ENCODE results near the gene TPSB2. TPM values are rescaled to one million over a fixed set of nuclear protein-coding genes. Genes with fewer than 3 reads are reported as not detected.
"Not testable (repeated sequence)": the region's sequence is repeated elsewhere in the genome, so short reads cannot be mapped to it uniquely, and the experiment has no call there.

The TPSB2 gene
- total RNA-seq, 2 experiments from 2014 or later: not detected

GRCh38 chr16:1185460-1186207, 44.4 kb downstream of the TPSB2 start:
- H3K4me1 Mint-ChIP-seq (ENCODE audit: low read depth); H3K27me3 Mint-ChIP-seq (ENCODE audit: low read depth); POLR2A ChIA-PET; H3K36me3 Mint-ChIP-seq (ENCODE audit: low read depth); H3K9me3 Mint-ChIP-seq (ENCODE audit: insufficient read depth); H3K27ac Mint-ChIP-seq; CTCF ChIA-PET; ATAC-seq; H3K4me3 Mint-ChIP-seq; DNase-seq: not testable (repeated sequence)

DNA sequence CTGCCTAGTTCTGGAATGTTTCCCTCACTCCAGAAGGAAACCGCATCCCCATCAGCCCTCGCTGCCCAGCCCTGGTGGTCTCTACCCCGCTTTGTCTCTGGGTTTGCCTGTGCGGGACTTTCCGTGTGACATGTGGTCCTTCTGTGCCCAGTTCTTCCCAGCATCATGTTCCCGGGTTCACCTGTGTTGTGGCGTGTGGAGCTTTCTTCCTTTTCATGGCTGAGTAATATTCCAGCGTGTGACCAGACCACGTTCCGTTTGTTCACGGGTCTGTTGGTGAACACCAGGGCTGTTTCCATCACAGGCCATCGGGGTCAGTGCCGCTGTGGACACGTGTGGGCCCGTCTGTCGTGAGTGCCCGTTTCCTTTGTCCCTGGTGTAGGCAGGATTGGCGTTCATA, 45.0 kb downstream of the TPSB2 start:
- Mint-ChIP-seq H3K36me3 (ENCODE audit: low read depth) (no peaks in the 10 kb centered on the region), H3K4me1 (ENCODE audit: low read depth) (no peaks in the 10 kb centered on the region), H3K27me3 (ENCODE audit: low read depth) (no peaks in the 10 kb centered on the region), H3K27ac (no peak overlapping the region), H3K4me3 (no peak overlapping the region), H3K9me3 (ENCODE audit: insufficient read depth) (no peaks in the 10 kb centered on the region)
- ATAC-seq (no peak), DNase-seq (no peak)
- CTCF ChIA-PET: no interaction called here
- POLR2A ChIA-PET: no interaction called here

GRCh38 chr16:1184156-1184868, 45.7 kb downstream of the TPSB2 start:
- Mint-ChIP-seq H3K27ac (no peak overlapping the region), H3K9me3 (ENCODE audit: insufficient read depth) (no peaks in the 10 kb centered on the region), H3K27me3 (ENCODE audit: low read depth) (no peaks in the 10 kb centered on the region), H3K4me1 (ENCODE audit: low read depth) (no peaks in the 10 kb centered on the region), H3K4me3 (no peak overlapping the region), H3K36me3 (ENCODE audit: low read depth) (no peaks in the 10 kb centered on the region)
- CTCF ChIA-PET: no interaction called here
- POLR2A ChIA-PET: no interaction called here
- DNase-seq (no peak), ATAC-seq (no peak)

DNA sequence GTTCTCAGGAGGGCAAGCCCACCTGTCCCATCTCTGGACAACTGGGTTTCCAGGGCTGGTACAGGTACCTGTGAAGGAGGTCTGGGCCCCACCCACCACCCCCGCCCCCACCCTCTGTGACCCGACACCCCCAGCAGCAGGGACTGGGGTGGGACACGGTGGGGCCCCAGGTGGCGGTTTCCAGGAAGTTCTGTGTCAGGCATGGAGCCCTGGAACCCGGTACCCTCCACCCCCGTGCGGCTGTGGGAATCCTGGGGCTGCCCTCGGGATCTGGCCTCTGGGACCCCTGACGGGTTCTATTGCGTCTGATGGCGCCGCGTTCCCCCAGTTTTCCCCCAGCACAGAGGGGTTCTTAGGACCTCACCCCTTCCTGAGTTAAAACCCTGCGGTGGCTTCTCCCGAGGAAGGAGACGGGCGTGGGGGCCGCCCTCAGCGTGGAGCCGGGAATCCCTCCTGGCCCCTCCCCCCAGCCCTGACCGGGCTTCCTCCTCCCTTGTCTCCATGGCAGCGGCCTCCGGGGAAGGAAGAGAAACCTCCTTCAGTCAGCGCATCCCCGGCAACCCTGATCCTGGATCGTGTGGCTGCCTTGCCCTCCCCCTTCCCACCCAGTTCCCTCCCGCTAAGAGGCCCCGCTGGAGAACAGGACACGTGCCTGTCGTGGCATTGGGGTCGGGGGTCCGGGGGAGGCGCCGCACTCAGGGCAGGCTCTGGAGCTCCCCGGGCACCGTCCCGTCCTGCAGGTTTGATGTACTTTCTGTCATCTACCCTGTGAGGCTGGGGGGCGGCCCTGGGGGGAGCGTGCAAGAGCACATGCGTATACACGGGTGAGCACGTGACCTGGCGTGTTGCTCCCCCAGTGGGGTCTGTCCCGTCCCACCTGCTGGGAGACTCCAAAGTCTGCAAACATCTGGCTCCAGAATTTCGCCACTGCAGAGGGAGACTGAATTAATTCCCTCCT, 46.8 kb downstream of the TPSB2 start:
- H3K4me1 Mint-ChIP-seq (ENCODE audit: low read depth): no peaks in the 10 kb centered on the region
- H3K27ac Mint-ChIP-seq: no peak overlapping the region
- no peak overlapping the region for H3K4me3 Mint-ChIP-seq
- H3K9me3 Mint-ChIP-seq (ENCODE audit: insufficient read depth): no peaks in the 10 kb centered on the region
- no peaks in the 10 kb centered on the region for H3K36me3 Mint-ChIP-seq (ENCODE audit: low read depth)
- POLR2A ChIA-PET: no interaction called here
- H3K27me3 Mint-ChIP-seq (ENCODE audit: low read depth): no peaks in the 10 kb centered on the region
- CTCF ChIA-PET: no interaction called here
- ATAC-seq (no peak), DNase-seq (no peak)

DNA sequence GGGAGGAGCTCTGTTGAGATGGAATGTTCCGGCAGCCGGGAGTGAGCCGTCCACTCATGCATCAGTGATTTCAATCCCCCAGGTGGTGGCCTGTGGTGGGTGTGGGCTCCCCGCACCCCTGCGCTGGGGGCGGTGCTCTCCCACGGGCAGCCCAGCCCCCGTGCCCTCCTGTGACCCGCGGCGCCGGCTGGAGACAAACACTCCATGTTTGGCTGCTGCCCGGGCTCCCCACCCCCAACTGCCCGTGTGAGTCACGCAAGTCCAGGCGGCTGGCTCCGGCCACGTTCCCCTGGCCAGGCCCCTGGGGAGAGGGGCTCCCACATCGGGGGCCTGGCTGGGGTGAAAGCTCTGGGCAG, 47.7 kb downstream of the TPSB2 start:
- Mint-ChIP-seq H3K4me1 (ENCODE audit: low read depth) (no peaks in the 10 kb centered on the region), H3K4me3 (no peak overlapping the region), H3K27me3 (ENCODE audit: low read depth) (no peaks in the 10 kb centered on the region), H3K36me3 (ENCODE audit: low read depth) (no peaks in the 10 kb centered on the region), H3K9me3 (ENCODE audit: insufficient read depth) (no peaks in the 10 kb centered on the region), H3K27ac (no peak overlapping the region)
- ATAC-seq: no peak
- POLR2A ChIA-PET: no interaction called here
- no peak for DNase-seq
- CTCF ChIA-PET: no interaction called here

GRCh38 chr16:1181404-1182315, 48.3 kb downstream of the TPSB2 start:
- Mint-ChIP-seq H3K9me3 (ENCODE audit: insufficient read depth) (no peaks in the 10 kb centered on the region), H3K27me3 (ENCODE audit: low read depth) (no peaks in the 10 kb centered on the region), H3K4me3 (no peak overlapping the region), H3K27ac (no peak overlapping the region), H3K36me3 (ENCODE audit: low read depth) (no peaks in the 10 kb centered on the region), H3K4me1 (ENCODE audit: low read depth) (no peaks in the 10 kb centered on the region)
- POLR2A ChIA-PET: no interaction called here
- CTCF ChIA-PET: no interaction called here
- ATAC-seq: no peak
- no peak for DNase-seq

- H3K27ac Mint-ChIP-seq: no peak overlapping the region
- DNase-seq (no peak), ATAC-seq (no peak)
- H3K27me3 Mint-ChIP-seq (ENCODE audit: low read depth): no peaks in the 10 kb centered on the region
- H3K9me3 Mint-ChIP-seq (ENCODE audit: insufficient read depth): no peaks in the 10 kb centered on the region
- POLR2A ChIA-PET: no interaction called here
- no peak overlapping the region for H3K4me3 Mint-ChIP-seq
- no peaks in the 10 kb centered on the region for H3K4me1 Mint-ChIP-seq (ENCODE audit: low read depth)
- no peaks in the 10 kb centered on the region for H3K36me3 Mint-ChIP-seq (ENCODE audit: low read depth)
- CTCF ChIA-PET: no interaction called here
Measured at GRCh38 chr16:1180549-1181403, 49.2 kb downstream of the TPSB2 start.

Other genes starting within 250 kb of the TPSB2 start
- gene SOX8, start 248.4 kb downstream of the TPSB2 start, total RNA-seq: not detected
- gene SSTR5, start 157.4 kb downstream of the TPSB2 start, total RNA-seq: not detected
- not detected for gene C1QTNF8, start 133.9 kb downstream of the TPSB2 start, total RNA-seq
- under 1 TPM; 0.57 to 0.92 TPM for gene CACNA1H, start 77.1 kb downstream of the TPSB2 start, total RNA-seq
- gene TPSG1, start 4.9 kb downstream of the TPSB2 start, total RNA-seq: not detected
- not detected for gene TPSAB1, start 10.5 kb upstream of the TPSB2 start, total RNA-seq
- gene TPSD1, start 25.9 kb upstream of the TPSB2 start, total RNA-seq: not detected
- gene UBE2I, start 79.5 kb upstream of the TPSB2 start, total RNA-seq: 100 to 1,000 TPM; 207 to 237 TPM
- under 1 TPM; 0.24 to 0.63 TPM for gene BAIAP3, start 103.5 kb upstream of the TPSB2 start, total RNA-seq
- 10 to 100 TPM; 48.5 to 50.7 TPM for gene TSR3, start 121.7 kb upstream of the TPSB2 start, total RNA-seq
- 10 to 100 TPM; 24.2 to 25.1 TPM for gene GNPTG, start 121.7 kb upstream of the TPSB2 start, total RNA-seq
- gene UNKL, start 184.5 kb upstream of the TPSB2 start, total RNA-seq: 10 to 100 TPM; 19.6 to 24.9 TPM
- gene UQCC4, start 190.6 kb upstream of the TPSB2 start, total RNA-seq: 10 to 100 TPM; 17.2 to 20.1 TPM
- gene PERCC1, start 200.9 kb upstream of the TPSB2 start, total RNA-seq: under 1 TPM in 1 of 2 experiments, not detected in 1; 0.37 TPM
- 1 to 10 TPM; 1.5 to 2.1 TPM for gene CCDC154, start 214.4 kb upstream of the TPSB2 start, total RNA-seq
- 10 to 100 TPM; 41.9 to 43.9 TPM for gene CLCN7, start 244.8 kb upstream of the TPSB2 start, total RNA-seq

All from activated CD8-positive, alpha-beta T cell treated with anti-CD3 and anti-CD28 coated beads, Interleukin-2, amount 10 ng/mL, durations not matched to agents 7 days and 5 days (primary cell).